Caco-2 (cell line): ENCODE measurements around the gene AMPD3. TPM values are rescaled to one million over a fixed set of nuclear protein-coding genes. Genes with fewer than 3 reads are reported as not detected.

Experiments used
- BruUV-seq: library from RNA; stranded (reverse); fragments of 400-500 nt; replicated peaks from 2 replicates; lab custom pipeline; 2021; lab: Mats Ljungman, UMichigan
- CTCF ChIA-PET: fragments of 300-600 bp; sonication (Branson Sonifier 250); formaldehyde crosslinking; loops from one replicate; lab custom pipeline; 2022; ENCODE audit warnings: antibody characterized with exemption; lab: Charles Lee
- POLR2A ChIA-PET: fragments of 300-600 bp; sonication (Branson Sonifier 250); formaldehyde crosslinking; loops from one replicate; lab custom pipeline; 2022; ENCODE audit warnings: antibody characterized with exemption; lab: Charles Lee
- DNase-seq, 2 experiments: peaks; one replicate each; pipeline versions ENCODE4 v3.0.0 to v3.0.0-alpha.2; 2020 to 2022
- H3K27me3 ChIP-seq: replicated peaks from 2 replicates; pipeline ENCODE4 v1.6.0; 2011; ENCODE audit warnings: low read length; ENCODE audit not compliant: control insufficient read depth, insufficient read depth
- H3K36me3 ChIP-seq: 2 replicates; pipeline ENCODE4 v1.5.1; 2011; ENCODE audit warnings: low read length; ENCODE audit not compliant: control insufficient read depth, insufficient read depth
- H3K4me1 ChIP-seq: fragments of 250-450 bp; sonication (Bioruptor Pico); 2 replicates; pipeline ENCODE4 v1.5.1; 2020; ENCODE audit warnings: mild to moderate bottlenecking
- H3K4me3 ChIP-seq: 2 replicates; pipeline ENCODE4 v1.5.1; 2011; ENCODE audit warnings: low read depth, mild to moderate bottlenecking, control low read depth, low read length
- H3K9me3 ChIP-seq: fragments of 250-450 bp; sonication (Bioruptor Pico); 2 replicates; pipeline ENCODE4 v1.5.1; 2020; ENCODE audit warnings: mild to moderate bottlenecking, moderate library complexity
- H3K27ac Mint-ChIP-seq: one replicate; pipeline ENCODE4 v1.8.0; 2022; ENCODE audit warnings: mixed read lengths; ENCODE audit not compliant: unreplicated experiment
- H3K27me3 Mint-ChIP-seq: one replicate; pipeline ENCODE4 v1.8.0; 2022; ENCODE audit warnings: mixed read lengths; ENCODE audit not compliant: insufficient read depth, unreplicated experiment
- H3K36me3 Mint-ChIP-seq: one replicate; pipeline ENCODE4 v1.8.0; 2022; ENCODE audit warnings: mild to moderate bottlenecking, mixed read lengths; ENCODE audit not compliant: insufficient read depth, unreplicated experiment
- H3K4me1 Mint-ChIP-seq: one replicate; pipeline ENCODE4 v1.8.0; 2022; ENCODE audit warnings: low read depth, mixed read lengths; ENCODE audit not compliant: unreplicated experiment
- H3K4me3 Mint-ChIP-seq: one replicate; pipeline ENCODE4 v1.8.0; 2022; ENCODE audit warnings: mild to moderate bottlenecking, moderate library complexity, mixed read lengths; ENCODE audit not compliant: unreplicated experiment
- H3K9me3 Mint-ChIP-seq: one replicate; pipeline ENCODE4 v1.8.0; 2022; ENCODE audit warnings: mixed read lengths; ENCODE audit not compliant: unreplicated experiment
- intact Hi-C: fragments of 100-400 bp; cut with micrococcal nuclease; formaldehyde crosslinking; loops from one replicate; pipeline ENCODE4 v1.10.0; 2022; ENCODE audit not compliant: unreplicated experiment
- total RNA-seq: library from RNA; stranded (reverse); gene quantifications from 2 replicates; pipeline ENCODE4 v1.2.3, GENCODE V29; 2022
- TF ChIP-seq, protein P1 (sequence below), 2 experiments: fragments of 200-600 bp in 1 of 2; IDR thresholded peaks; 1 replicate in 1 of 2; 2 replicates in 1 of 2; pipeline versions ENCODE4 v1.5.1 to v1.8.0; 2011 to 2022; ENCODE audit warnings: antibody characterized with exemption in 1 of 2, control low read depth in 1 of 2, inconsistent platforms in 1 of 2, low read depth in 1 of 2, low read length in 1 of 2, mild to moderate bottlenecking in 1 of 2, moderate library complexity in 1 of 2; ENCODE audit not compliant: insufficient read depth in 1 of 2, severe bottlenecking in 1 of 2, unreplicated experiment in 1 of 2

AMPD3 gene
- total RNA-seq, 1 experiment from 2014 or later, result 13.4 TPM

DNA sequence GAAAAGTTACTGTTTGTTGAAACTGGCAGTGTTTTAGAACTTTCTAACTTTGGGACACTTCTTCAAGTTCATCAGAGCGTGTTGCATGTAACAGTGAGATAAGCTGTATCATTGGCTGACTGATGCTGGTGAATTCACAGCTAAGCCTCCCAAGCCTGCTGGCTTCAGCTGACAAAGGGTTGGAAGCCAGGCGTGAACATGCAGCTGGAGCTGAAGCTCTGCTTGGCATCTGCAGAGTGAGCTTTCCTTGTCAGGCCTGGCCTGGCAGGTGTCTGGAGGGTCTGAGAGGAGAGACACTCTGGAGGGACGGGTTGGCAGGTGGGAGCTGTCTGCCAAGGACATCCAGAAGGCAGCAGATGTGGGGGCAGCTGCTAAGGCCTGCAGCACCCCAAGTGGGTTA is 1.5 kb downstream of the AMPD3 start:
- H3K4me1 ChIP-seq, result peaks cover 19% of the 10 kb centered on the region
- BruUV-seq, result no TSS peak
- intact Hi-C loops, result loop anchor here (5.0 kb wide), 1 partner anchor 129 kb away; no protein-coding TSS in a partner anchor

DNA sequence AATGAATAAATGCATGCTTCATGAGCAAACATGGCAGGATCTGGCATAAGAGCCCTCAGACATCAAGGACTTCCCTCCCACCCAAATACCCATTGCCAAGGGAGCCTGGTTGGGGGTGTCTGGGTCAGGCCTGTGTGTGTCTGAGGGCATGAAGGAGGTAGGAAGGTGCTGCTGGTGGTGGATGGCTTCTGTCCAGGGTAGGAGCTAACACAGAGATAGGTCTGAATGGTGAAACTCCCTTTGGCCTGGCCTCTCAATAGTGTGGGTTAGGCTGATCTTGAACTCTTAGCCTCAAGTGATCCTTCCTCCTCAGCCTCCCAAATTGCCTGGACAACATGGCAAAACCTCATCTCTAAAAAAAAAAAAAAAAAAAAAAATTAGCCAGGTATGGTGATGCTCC is 2.8 kb downstream of the AMPD3 start:
- peaks cover 24% of the 10 kb centered on the region for H3K4me1 ChIP-seq
- TF ChIP-seq, protein P1, sequence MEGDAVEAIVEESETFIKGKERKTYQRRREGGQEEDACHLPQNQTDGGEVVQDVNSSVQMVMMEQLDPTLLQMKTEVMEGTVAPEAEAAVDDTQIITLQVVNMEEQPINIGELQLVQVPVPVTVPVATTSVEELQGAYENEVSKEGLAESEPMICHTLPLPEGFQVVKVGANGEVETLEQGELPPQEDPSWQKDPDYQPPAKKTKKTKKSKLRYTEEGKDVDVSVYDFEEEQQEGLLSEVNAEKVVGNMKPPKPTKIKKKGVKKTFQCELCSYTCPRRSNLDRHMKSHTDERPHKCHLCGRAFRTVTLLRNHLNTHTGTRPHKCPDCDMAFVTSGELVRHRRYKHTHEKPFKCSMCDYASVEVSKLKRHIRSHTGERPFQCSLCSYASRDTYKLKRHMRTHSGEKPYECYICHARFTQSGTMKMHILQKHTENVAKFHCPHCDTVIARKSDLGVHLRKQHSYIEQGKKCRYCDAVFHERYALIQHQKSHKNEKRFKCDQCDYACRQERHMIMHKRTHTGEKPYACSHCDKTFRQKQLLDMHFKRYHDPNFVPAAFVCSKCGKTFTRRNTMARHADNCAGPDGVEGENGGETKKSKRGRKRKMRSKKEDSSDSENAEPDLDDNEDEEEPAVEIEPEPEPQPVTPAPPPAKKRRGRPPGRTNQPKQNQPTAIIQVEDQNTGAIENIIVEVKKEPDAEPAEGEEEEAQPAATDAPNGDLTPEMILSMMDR (IDR thresholded peaks at IDR 0.05; ENCODE audit: insufficient read depth in 1 of 2, low read depth in 1 of 2, low read length in 1 of 2, severe bottlenecking in 1 of 2, unreplicated experiment in 1 of 2), result no peak
- H3K36me3 ChIP-seq, result no peaks in the 10 kb centered on the region; the same call in 1 of the 2 replicates
- H3K36me3 Mint-ChIP-seq, result no peaks in the 10 kb centered on the region
- no peaks in the 10 kb centered on the region for H3K9me3 ChIP-seq
- intact Hi-C loops, result loop anchor here (5.0 kb wide), 1 partner anchor 131 kb away; no protein-coding TSS in a partner anchor
- H3K27me3 ChIP-seq, result no peaks in the 10 kb centered on the region
- no TSS peak for BruUV-seq
- peaks cover 13% of the 10 kb centered on the region for H3K4me1 Mint-ChIP-seq
- ChIA-PET POLR2A (no interaction called here), CTCF (no interaction called here)
- no peak for DNase-seq
- H3K9me3 Mint-ChIP-seq, result no peaks in the 10 kb centered on the region
- H3K27me3 Mint-ChIP-seq, result no peaks in the 10 kb centered on the region
- H3K27ac Mint-ChIP-seq, result no peak overlapping the region
- H3K4me3 ChIP-seq, result no peak overlapping the region
- no peak overlapping the region for H3K4me3 Mint-ChIP-seq

More for the DNA sequence above, 1.5 kb downstream of the AMPD3 start:
- Mint-ChIP-seq H3K36me3 (no peaks in the 10 kb centered on the region), H3K4me1 (peaks cover 6% of the 10 kb centered on the region), H3K27me3 (no peaks in the 10 kb centered on the region), H3K9me3 (no peaks in the 10 kb centered on the region), H3K4me3 (peak overlapping the region; percentile 66), H3K27ac (no peak overlapping the region)
- no peaks in the 10 kb centered on the region for H3K9me3 ChIP-seq
- no peak for DNase-seq
- ChIA-PET POLR2A (no interaction called here), CTCF (no interaction called here)
- H3K4me3 ChIP-seq, result no peak overlapping the region; the same call in none of the 2 replicates
- no peaks in the 10 kb centered on the region for H3K36me3 ChIP-seq
- H3K27me3 ChIP-seq, result no peaks in the 10 kb centered on the region
- TF ChIP-seq, protein P1 (IDR thresholded peaks at IDR 0.05; ENCODE audit: insufficient read depth in 1 of 2, low read depth in 1 of 2, low read length in 1 of 2, severe bottlenecking in 1 of 2, unreplicated experiment in 1 of 2), result no peak

- no peaks in the 10 kb centered on the region for H3K9me3 Mint-ChIP-seq
- Histone ChIP-seq H3K4me3 (no peak overlapping the region), H3K27me3 (no peaks in the 10 kb centered on the region), H3K4me1 (peaks cover 27% of the 10 kb centered on the region), H3K36me3 (no peaks in the 10 kb centered on the region; the same call in 1 of the 2 replicates), H3K9me3 (no peaks in the 10 kb centered on the region)
- intact Hi-C loops, result loop anchor here (5.0 kb wide), 1 partner anchor 132 kb away; no protein-coding TSS in a partner anchor
- POLR2A ChIA-PET, result no interaction called here
- no peaks in the 10 kb centered on the region for H3K27me3 Mint-ChIP-seq
- no peak overlapping the region for H3K4me3 Mint-ChIP-seq
- TF ChIP-seq, protein P1 (IDR thresholded peaks at IDR 0.05; ENCODE audit: insufficient read depth in 1 of 2, low read depth in 1 of 2, low read length in 1 of 2, severe bottlenecking in 1 of 2, unreplicated experiment in 1 of 2), result no peak
- no peaks in the 10 kb centered on the region for H3K36me3 Mint-ChIP-seq
- no peak for DNase-seq
- peaks cover 13% of the 10 kb centered on the region for H3K4me1 Mint-ChIP-seq
- no TSS peak for BruUV-seq
- CTCF ChIA-PET, result no interaction called here
- H3K27ac Mint-ChIP-seq, result no peak overlapping the region
Observed at GRCh38 chr11:10459029-10459970, 4.2 kb downstream of the AMPD3 start.
